IMR-90 (cell line): ENCODE results near the gene ZNF418. TPM values are rescaled to one million over a fixed set of nuclear protein-coding genes. Genes with fewer than 3 reads are reported as not detected.
"Not testable (repeated sequence)": the region's sequence is repeated elsewhere in the genome, so short reads cannot be mapped to it uniquely, and the experiment has no call there.

Source experiments
- ATAC-seq: fragments of 200-7000 bp; cut with Tn5 transposase; 2 replicates; pipeline ENCODE4 v1.9.1; 2020; ENCODE audit warnings: low read depth, mild to moderate bottlenecking, moderate library complexity
- BruUV-seq: library from RNA; stranded (reverse); fragments of 400-500 nt; replicated peaks from 2 replicates; lab custom pipeline; 2021; lab: Mats Ljungman, UMichigan
- CTCF ChIA-PET: fragments of 300-600 bp; formaldehyde crosslinking; extraction: SDS; loops from one replicate; lab custom pipeline; 2021; ENCODE audit warnings: antibody characterized with exemption; lab: Yijun Ruan, JAX
- POLR2A ChIA-PET: fragments of 300-600 bp; sonication (Branson Sonifier 250); formaldehyde crosslinking; loops from one replicate; lab custom pipeline; 2022; ENCODE audit warnings: antibody characterized with exemption; ENCODE audit not compliant: unreplicated experiment; lab: Charles Lee
- DNase-seq: peaks from one replicate; pipeline ENCODE4 v3.0.0; 2013
- H2AFZ ChIP-seq: replicated peaks from 2 replicates; pipeline ENCODE3; 2013; ENCODE audit warnings: low read length, mild to moderate bottlenecking; ENCODE audit not compliant: poor library complexity
- H2AK5ac ChIP-seq: 2 replicates; pipeline ENCODE4 v1.6.1; 2013; ENCODE audit warnings: low read depth, low read length, inconsistent platforms
- H2AK9ac ChIP-seq: replicated peaks from 2 replicates; pipeline ENCODE3; 2013; ENCODE audit warnings: mild to moderate bottlenecking, low read depth, low read length, moderate library complexity; ENCODE audit not compliant: poor library complexity
- H2BK120ac ChIP-seq: 2 replicates; pipeline ENCODE4 v1.6.1; 2013; ENCODE audit warnings: low read depth, low read length, inconsistent platforms
- H2BK15ac ChIP-seq: 3 replicates; pipeline ENCODE4 v1.6.1; 2013; ENCODE audit warnings: low read depth, low read length, inconsistent platforms
- H2BK20ac ChIP-seq: 2 replicates; pipeline ENCODE4 v1.6.1; 2013; ENCODE audit warnings: low read depth, mild to moderate bottlenecking, inconsistent platforms, low read length, moderate library complexity
- H2BK5ac ChIP-seq: 2 replicates; pipeline ENCODE4 v1.6.1; 2013; ENCODE audit warnings: mild to moderate bottlenecking, low read depth, low read length, inconsistent platforms; ENCODE audit not compliant: poor library complexity, severe bottlenecking
- H3K14ac ChIP-seq: replicated peaks from 2 replicates; pipeline ENCODE4 v1.6.1; 2013; ENCODE audit warnings: low read depth, low read length, inconsistent platforms
- H3K18ac ChIP-seq: 2 replicates; pipeline ENCODE4 v1.6.1; 2013; ENCODE audit warnings: low read depth, low read length, control low read depth
- H3K23ac ChIP-seq: 2 replicates; pipeline ENCODE4 v1.6.1; 2013; ENCODE audit warnings: low read depth, low read length, inconsistent platforms
- H3K27ac ChIP-seq: 2 replicates; pipeline ENCODE4 v1.5.1; 2013; ENCODE audit warnings: mild to moderate bottlenecking, control low read depth, low read length; ENCODE audit not compliant: insufficient read depth
- H3K27me3 ChIP-seq: 2 replicates; pipeline ENCODE4 v1.6.1; 2013; ENCODE audit warnings: low read length; ENCODE audit not compliant: control insufficient read depth, insufficient read depth
- H3K36me3 ChIP-seq: 2 replicates; pipeline ENCODE4 v1.6.1; 2013; ENCODE audit warnings: low read length, mixed read lengths; ENCODE audit not compliant: control insufficient read depth, insufficient read depth
- H3K4ac ChIP-seq: 2 replicates; pipeline ENCODE4 v1.6.1; 2013; ENCODE audit warnings: low read depth, low read length, inconsistent platforms
- H3K4me1 ChIP-seq: 2 replicates; pipeline ENCODE4 v1.6.1; 2013; ENCODE audit warnings: low read length, mixed read lengths; ENCODE audit not compliant: control insufficient read depth, insufficient read depth
- H3K4me2 ChIP-seq: 2 replicates; pipeline ENCODE4 v1.6.1; 2013; ENCODE audit warnings: low read depth, mild to moderate bottlenecking, control low read depth, low read length, moderate library complexity
- H3K4me3 ChIP-seq: 2 replicates; pipeline ENCODE4 v1.5.1; 2013; ENCODE audit warnings: low read depth, mild to moderate bottlenecking, control low read depth, low read length, moderate library complexity; ENCODE audit not compliant: insufficient read depth
- H3K56ac ChIP-seq: 2 replicates; pipeline ENCODE4 v1.6.1; 2013; ENCODE audit warnings: low read length, inconsistent platforms; ENCODE audit not compliant: insufficient read depth; ENCODE audit errors: extremely low read depth
- H3K79me1 ChIP-seq, 2 experiments: 2 replicates each; pipeline ENCODE4 v1.6.1; 2013; ENCODE audit warnings: low read length in 2 of 2, inconsistent platforms in 1 of 2, low read depth in 1 of 2
- H3K9ac ChIP-seq: 2 replicates; pipeline ENCODE4 v1.6.1; 2013; ENCODE audit warnings: low read depth, low read length, control low read depth
- H3K9me1 ChIP-seq: 2 replicates; pipeline ENCODE4 v1.6.1; 2013; ENCODE audit warnings: low read length, inconsistent platforms; ENCODE audit not compliant: insufficient read depth
- H3K9me3 ChIP-seq: 2 replicates; pipeline ENCODE4 v1.6.1; 2013; ENCODE audit warnings: low read length; ENCODE audit not compliant: control insufficient read depth, insufficient read depth
- H4K20me1 ChIP-seq: 2 replicates; pipeline ENCODE4 v1.6.1; 2013; ENCODE audit warnings: low read length, inconsistent platforms; ENCODE audit not compliant: insufficient read depth
- H4K5ac ChIP-seq: 2 replicates; pipeline ENCODE4 v1.6.1; 2013; ENCODE audit warnings: mild to moderate bottlenecking, low read depth, low read length, control low read depth
- H4K8ac ChIP-seq, 2 experiments: 2 replicates each; pipeline ENCODE4 v1.6.1; 2013; ENCODE audit warnings: low read depth in 2 of 2, low read length in 2 of 2, control low read depth in 1 of 2, inconsistent platforms in 1 of 2
- H4K91ac ChIP-seq: 2 replicates; pipeline ENCODE4 v1.6.1; 2013; ENCODE audit warnings: low read depth, low read length, inconsistent platforms; ENCODE audit not compliant: insufficient read depth
- MAZ ChIP-seq: IDR thresholded peaks from 2 replicates; pipeline ENCODE4 v1.6.1; 2012; ENCODE audit warnings: low read depth, mild to moderate bottlenecking, low read length, improper control_type of control experiment, moderate library complexity, borderline replicate concordance
- WGBS, 2 experiments: methylation state at CpG; one replicate each; pipeline versions ENCODE4 v1.1.5 to v1.1.7; 2013; ENCODE audit warnings: missing lambda C conversion rate in 2 of 2; ENCODE audit not compliant: insufficient read length in 1 of 2; ENCODE audit errors: extremely low coverage in 2 of 2; 5-methylcytosine and 5-hydroxymethylcytosine counted together
- dilution Hi-C: fragments of 300-500 bp; cut with HindIII; formaldehyde crosslinking; loops from one replicate; pipeline ENCODE4 v1.14.3; 2018; ENCODE audit warnings: low sequenced_read_pairs; ENCODE audit not compliant: unreplicated experiment
- in situ Hi-C: fragments of 300-500 bp; cut with MboI; formaldehyde crosslinking; loops from 3 replicates; pipeline ENCODE4 v1.14.3; 2019; ENCODE audit warnings: low sequenced_read_pairs, inconsistent platforms, mixed read lengths
- intact Hi-C: fragments of 100-400 bp; cut with micrococcal nuclease; formaldehyde crosslinking; loops from 2 replicates; pipeline ENCODE4 v1.10.0; 2022
- polyA plus RNA-seq, 3 experiments: library from polyadenylated mRNA; depleted of rRNA; stranded (reverse); fragments of >200 nt; gene quantifications; 2 replicates each; pipeline ENCODE4 v1.2.3, GENCODE V29; 2012; ENCODE audit warnings: low replicate concordance in 1 of 3
- total RNA-seq: library from RNA; depleted of rRNA; stranded (reverse); fragments of >200 nt; gene quantifications from 2 replicates; pipeline ENCODE4 v1.2.3, GENCODE V29; 2012

ZNF418 gene
- total and polyA plus RNA-seq, 2 of the 4 experiments (the other 2 are of a cell fraction): 2.1 to 3.4 TPM

DNA sequence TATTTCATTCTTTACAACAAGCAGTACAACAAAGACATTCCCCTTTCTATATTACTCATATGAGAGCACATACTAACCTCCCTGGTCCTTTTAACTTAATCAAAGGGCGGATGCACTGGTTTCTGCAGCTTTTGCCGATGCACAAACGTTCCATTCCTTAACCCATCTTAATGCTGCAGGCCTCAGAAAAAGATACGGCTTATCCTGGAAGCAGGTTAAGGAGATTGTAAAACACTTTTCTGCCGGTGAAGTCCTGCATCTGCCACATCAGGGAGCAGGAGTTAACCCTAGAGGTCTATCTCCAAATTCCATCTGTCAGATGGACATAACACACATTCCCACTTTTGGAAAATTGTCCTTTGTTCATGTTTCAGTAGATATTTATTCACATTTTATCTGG is 34.9 kb downstream of the ZNF418 start:
- no peaks in the 10 kb centered on the region for H3K27me3 ChIP-seq
- H3K18ac ChIP-seq: no peak overlapping the region
- no peak overlapping the region for H3K4ac ChIP-seq
- H3K23ac ChIP-seq: no peak overlapping the region
- no peak overlapping the region for H2BK15ac ChIP-seq
- H2BK5ac ChIP-seq: no peak overlapping the region
- ATAC-seq (no peak), DNase-seq (no peak)
- ChIA-PET CTCF (no interaction called here), POLR2A (no interaction called here)
- no peak overlapping the region for H3K27ac ChIP-seq
- no CpG with 5 or more reads among the region's 5 CpGs for WGBS, 2 experiments
- no peaks in the 10 kb centered on the region; a peak in 2 of 4 replicates for H3K79me1 ChIP-seq
- in situ Hi-C loops (no loop called here), dilution Hi-C loops (no loop called here), intact Hi-C loops (no loop called here)
- no peak overlapping the region for H3K4me2 ChIP-seq
- H2BK20ac ChIP-seq: no peak overlapping the region
- H3K56ac ChIP-seq: no peak overlapping the region
- BruUV-seq: no TSS peak
- no peak for TF ChIP-seq MAZ
- no peak overlapping the region for H4K5ac ChIP-seq
- H2AFZ ChIP-seq: no peak overlapping the region
- peaks cover 5% of the 10 kb centered on the region for H3K36me3 ChIP-seq
- no peak overlapping the region for H2AK5ac ChIP-seq
- H4K20me1 ChIP-seq: no peaks in the 10 kb centered on the region
- no peaks in the 10 kb centered on the region for H3K4me1 ChIP-seq
- no peak overlapping the region for H2AK9ac ChIP-seq
- no peak overlapping the region for H2BK120ac ChIP-seq
- no peak overlapping the region for H3K4me3 ChIP-seq
- no peak overlapping the region for H3K14ac ChIP-seq
- H4K91ac ChIP-seq: no peak overlapping the region
- H3K9me1 ChIP-seq: no peaks in the 10 kb centered on the region
- no peak overlapping the region for H3K9ac ChIP-seq
- no peak overlapping the region for H4K8ac ChIP-seq
- no peaks in the 10 kb centered on the region; the same call in 1 of the 2 replicates for H3K9me3 ChIP-seq

DNA sequence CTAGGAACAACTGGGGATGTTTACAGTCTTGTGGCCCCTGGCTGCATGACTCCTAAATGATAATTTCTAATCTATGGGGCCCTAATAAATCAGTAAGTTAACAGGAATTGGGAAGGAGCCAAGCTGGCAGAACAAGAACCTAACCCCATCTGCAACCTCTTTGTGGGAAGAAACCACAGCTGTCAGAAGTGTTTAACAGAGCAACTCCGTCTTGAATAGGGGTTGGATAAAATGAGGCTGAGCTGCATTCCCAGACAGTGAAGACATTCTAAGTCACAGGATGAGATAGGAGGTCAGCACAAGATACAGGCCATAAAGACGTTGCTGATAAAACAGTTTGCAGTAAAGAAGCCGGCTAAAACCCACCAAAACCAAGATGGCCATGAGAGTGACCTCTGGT is 44.5 kb downstream of the ZNF418 start:
- BruUV-seq, CTCF ChIA-PET, H4K5ac ChIP-seq, H2AK5ac ChIP-seq, dilution Hi-C loops, intact Hi-C loops, H3K27me3 ChIP-seq, H2BK20ac ChIP-seq, H4K20me1 ChIP-seq, H2BK15ac ChIP-seq, H2BK5ac ChIP-seq, in situ Hi-C loops, H3K14ac ChIP-seq, H3K4me1 ChIP-seq, H3K18ac ChIP-seq, H3K4me3 ChIP-seq, H3K4me2 ChIP-seq, H3K4ac ChIP-seq, H2AK9ac ChIP-seq, H4K91ac ChIP-seq, H3K56ac ChIP-seq, H4K8ac ChIP-seq, H3K9me3 ChIP-seq, H3K9ac ChIP-seq, POLR2A ChIA-PET, H3K36me3 ChIP-seq, H3K27ac ChIP-seq, H3K9me1 ChIP-seq, H2AFZ ChIP-seq, H3K23ac ChIP-seq, H2BK120ac ChIP-seq: not testable (repeated sequence)
- ATAC-seq (peak; percentile 40), DNase-seq (peak; percentile 80)
- peaks cover 8 to 25% of the 10 kb centered on the region in 2 experiments; a peak in 3 of 4 replicates for H3K79me1 ChIP-seq
- no CpG with 5 or more reads among the region's 3 CpGs for WGBS, 2 experiments
